GM12874 (cell line): ENCODE measurements around the gene ATP1A1.

Source experiments
- CTCF ChIP-seq: IDR thresholded peaks from 2 replicates; pipeline ENCODE4 v1.5.1; 2011; ENCODE audit warnings: low read depth, mild to moderate bottlenecking, control low read depth, low read length, moderate library complexity; ENCODE audit not compliant: insufficient read depth

The ATP1A1 gene

GRCh38 chr1:116449578-116449977 is 76.5 kb downstream of the ATP1A1 start:
- TF ChIP-seq CTCF = no peak

- TF ChIP-seq CTCF = no peak
Observed at GRCh38 chr1:116451702-116452101, 78.7 kb downstream of the ATP1A1 start.

GRCh38 chr1:116453481-116453880 is 80.4 kb downstream of the ATP1A1 start:
- no peak for TF ChIP-seq CTCF

- TF ChIP-seq CTCF = no peak
Observed at GRCh38 chr1:116453906-116454305, 80.9 kb downstream of the ATP1A1 start.
